Measurements from ENCODE around the gene SIX2. TPM values are rescaled to one million over a fixed set of nuclear protein-coding genes. Genes with fewer than 3 reads are reported as not detected.
A peak's percentile ranks its signal among the peaks of the same experiment; 100 is the strongest.

The SIX2 gene
- total and polyA plus RNA-seq, 2 of the 8 experiments (the other 6 are each of a cell fraction or from before 2014, with no cell fraction given), result 0.47 to 1.0 TPM

DNA sequence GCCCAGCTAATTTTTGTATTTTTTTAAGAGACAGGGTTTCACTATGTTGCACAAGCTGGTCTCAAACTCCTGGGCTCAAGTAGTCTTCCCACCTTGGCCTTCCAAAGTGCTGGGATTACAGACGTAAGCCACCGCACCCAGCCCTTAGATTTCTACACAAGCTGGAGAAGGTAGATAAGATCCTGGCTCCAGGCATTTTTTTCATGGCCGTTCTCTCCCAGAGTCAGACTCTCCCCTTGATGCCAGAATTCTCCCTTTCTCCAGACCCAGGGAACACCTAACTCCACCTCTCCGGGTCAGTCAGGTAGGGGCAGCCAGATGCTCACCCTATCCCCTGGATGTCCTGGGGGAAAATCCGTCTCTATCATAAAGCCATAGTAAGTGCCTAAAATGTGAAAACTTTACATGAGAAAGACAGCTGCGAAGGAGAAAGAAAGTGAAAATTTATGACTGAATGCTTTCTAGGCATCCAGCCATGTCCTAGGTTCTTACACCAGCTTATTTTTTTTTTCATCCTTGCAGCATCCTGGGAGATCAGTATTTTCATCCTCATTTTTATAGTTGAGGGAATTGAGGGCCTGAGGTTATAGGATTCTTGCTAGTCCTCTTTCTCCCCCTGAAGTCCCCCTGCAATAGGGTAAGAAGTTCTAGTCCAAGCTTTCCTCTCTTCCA lies 51.5 kb downstream of the SIX2 start:
- no peaks in the 10 kb centered on the region for H3K9me3 ChIP-seq (ENCODE audit: insufficient read depth in 2 of 2, low read depth in 1 of 2, low read length in 1 of 2)
- no peak overlapping the region for H3K18ac ChIP-seq (ENCODE audit: extremely low read depth, low read length)
- POLR2A ChIA-PET (ENCODE audit: partially characterized antibody), result interaction anchor here (0.8 to 1.4 kb wide), 3 partner anchors 13 to 55 kb away, joined by 3 to 7 read pairs (median 3); no protein-coding TSS in a partner anchor
- H2AK5ac ChIP-seq (ENCODE audit: low read depth, low read length), result no peak overlapping the region; the same call in 1 of the 2 replicates
- no peak overlapping the region for H3K23ac ChIP-seq (ENCODE audit: insufficient read length)
- H2BK5ac ChIP-seq (ENCODE audit: low read depth, low read length), result no peak overlapping the region
- H3K79me1 ChIP-seq (ENCODE audit: low read depth, low read length), result no peaks in the 10 kb centered on the region
- H3K4ac ChIP-seq (replicated peaks; ENCODE audit: insufficient read length, low read depth, low read length), result no peak overlapping the region
- CTCF ChIA-PET (ENCODE audit: partially characterized antibody), result interaction anchor here (0.6 to 9.8 kb wide), 19 partner anchors 12 to 1080 kb away, joined by 3 to 214 read pairs (median 4); no protein-coding TSS in a partner anchor
- H3K4me1 ChIP-seq (replicated peaks in 1 of 4; ENCODE audit: control insufficient read depth in 3 of 4, insufficient read depth in 4 of 4, low read length in 3 of 4), result peaks cover 0 to 24% (median 12%) of the 10 kb centered on the region in 4 experiments; a peak in 6 of 7 replicates
- FAIRE-seq (no peak), DNase-seq (ENCODE audit: low read depth in 1 of 2, low spot score in 2 of 2) (no peak)
- H3K56ac ChIP-seq (replicated peaks; ENCODE audit: insufficient read length, low read depth, low read length), result no peak overlapping the region
- peaks cover 4% of the 10 kb centered on the region; the same call in 1 of the 2 replicates for H3K23me2 ChIP-seq (ENCODE audit: low read depth, low read length)
- H3K36me3 ChIP-seq (ENCODE audit: control insufficient read depth in 2 of 4, insufficient read depth in 4 of 4, low read length in 3 of 4), result no peaks in the 10 kb centered on the region
- H3K14ac ChIP-seq (ENCODE audit: insufficient read length), result no peak overlapping the region
- no peak overlapping the region for H2BK120ac ChIP-seq (replicated peaks; ENCODE audit: low read depth, low read length)
- H4K5ac ChIP-seq (ENCODE audit: insufficient read length, low read depth, low read length), result no peak overlapping the region
- H4K20me1 ChIP-seq (replicated peaks in 1 of 2; ENCODE audit: control insufficient read depth in 1 of 2, insufficient read depth in 2 of 2, low read length in 2 of 2), result peaks cover 0 to 6% of the 10 kb centered on the region in 2 experiments
- H2BK20ac ChIP-seq (ENCODE audit: low read length), result no peak overlapping the region
- H3K27ac ChIP-seq (ENCODE audit: low read depth, low read length), result no peak overlapping the region
- no peak overlapping the region for H3K4me3 ChIP-seq (ENCODE audit: extremely low read depth in 1 of 4, insufficient read depth in 2 of 4, low read depth in 3 of 4, low read length in 4 of 4)
- no peaks in the 10 kb centered on the region for H3K79me2 ChIP-seq (ENCODE audit: control insufficient read depth in 1 of 2, insufficient read depth in 2 of 2, low read length in 2 of 2)
- H3K9ac ChIP-seq (replicated peaks in 1 of 4; ENCODE audit: extremely low read depth in 1 of 4, low read depth in 3 of 4, low read length in 3 of 4), result no peak overlapping the region
- no peak overlapping the region for H4K8ac ChIP-seq (ENCODE audit: extremely low read depth, insufficient read depth, low read length)
- no peak overlapping the region for H2BK15ac ChIP-seq (ENCODE audit: low read length)
- no peak overlapping the region for H3K4me2 ChIP-seq (ENCODE audit: insufficient read depth in 1 of 2, low read depth in 2 of 2, low read length in 2 of 2)
- H3K27me3 ChIP-seq (replicated peaks in 1 of 4; ENCODE audit: control insufficient read depth in 3 of 4, extremely low read depth in 1 of 4, insufficient read depth in 3 of 4, low read length in 3 of 4), result peaks cover 28 to 50% (median 41%) of the 10 kb centered on the region in 4 experiments
- no peak overlapping the region for H2AFZ ChIP-seq (ENCODE audit: low read length)
- WGBS, 2 experiments (ENCODE audit: extremely low coverage in 1 of 2, insufficient coverage in 1 of 2, insufficient read length in 1 of 2, insufficient replicate concordance in 2 of 2, low coverage in 1 of 2, low lambda C conversion rate in 2 of 2, missing lambda C conversion rate in 1 of 2), result 88% methylated on average over 6 of the region's 6 CpGs; no CpG with 5 or more reads in 1 of the 2 experiments
- no peak overlapping the region for H4K91ac ChIP-seq (replicated peaks; ENCODE audit: insufficient read length, low read length)
- 0 out of 2 replicates have a peak overlapping the region, but pooled peaks have one; percentile 50 for H2BK12ac ChIP-seq (ENCODE audit: low read depth, low read length)
- TF ChIP-seq SIRT6 (IDR thresholded peaks at IDR 0.05; ENCODE audit: low read length) (no peak), SIN3A (conservative IDR thresholded peaks at IDR 0.05 in 1 of 2, IDR thresholded peaks at IDR 0.05 in 1 of 2; ENCODE audit: low read depth in 1 of 2, low read length in 2 of 2) (no peak), FOSL1 (IDR thresholded peaks at IDR 0.05; ENCODE audit: insufficient read depth, low read depth, low read length) (no peak), YY1 (IDR thresholded peaks at IDR 0.05; ENCODE audit: low read depth, low read length) (no peak), EP300 (IDR thresholded peaks at IDR 0.05; ENCODE audit: borderline replicate concordance in 1 of 2, low read depth in 2 of 2, low read length in 2 of 2) (no peak), CREB1 (IDR thresholded peaks at IDR 0.05) (no peak), EGR1 (IDR thresholded peaks at IDR 0.05; ENCODE audit: borderline replicate concordance, low read depth, low read length) (no peak), GTF2F1 (IDR thresholded peaks at IDR 0.05; ENCODE audit: borderline replicate concordance, low read depth, low read length) (no peak), SUZ12 (IDR thresholded peaks at IDR 0.05; ENCODE audit: low read length) (no peak), MAX (IDR thresholded peaks at IDR 0.05) (no peak)
- TF ChIP-seq, protein P1, sequence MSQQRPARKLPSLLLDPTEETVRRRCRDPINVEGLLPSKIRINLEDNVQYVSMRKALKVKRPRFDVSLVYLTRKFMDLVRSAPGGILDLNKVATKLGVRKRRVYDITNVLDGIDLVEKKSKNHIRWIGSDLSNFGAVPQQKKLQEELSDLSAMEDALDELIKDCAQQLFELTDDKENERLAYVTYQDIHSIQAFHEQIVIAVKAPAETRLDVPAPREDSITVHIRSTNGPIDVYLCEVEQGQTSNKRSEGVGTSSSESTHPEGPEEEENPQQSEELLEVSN (IDR thresholded peaks at IDR 0.05), result no peak
